ENCODE measurements around the gene APOA5. TPM values are rescaled to one million over a fixed set of nuclear protein-coding genes. Genes with fewer than 3 reads are reported as not detected.
A peak's percentile ranks its signal among the peaks of the same experiment; 100 is the strongest.

APOA5 gene
- total and polyA plus RNA-seq, 2 of the 4 experiments (the other 2 are of a cell fraction): not detected

- Histone ChIP-seq H3K79me1 (ENCODE audit: low read depth in 1 of 2, low read length in 2 of 2) (no peaks in the 10 kb centered on the region), H3K4me2 (ENCODE audit: low read depth, low read length) (no peak overlapping the region), H4K20me1 (ENCODE audit: insufficient read depth, low read length) (no peaks in the 10 kb centered on the region), H3K18ac (ENCODE audit: low read depth, low read length) (no peak overlapping the region), H3K4ac (ENCODE audit: low read depth, low read length) (no peak overlapping the region), H3K36me3 (ENCODE audit: control insufficient read depth, insufficient read depth, low read length) (no peaks in the 10 kb centered on the region), H2AK5ac (ENCODE audit: low read depth, low read length) (no peak overlapping the region), H3K23ac (ENCODE audit: low read depth, low read length) (no peak overlapping the region), H3K56ac (ENCODE audit: extremely low read depth, insufficient read depth, low read length) (no peak overlapping the region), H3K27me3 (ENCODE audit: control insufficient read depth, insufficient read depth, low read length) (peaks cover 22% of the 10 kb centered on the region; the same call in 1 of the 2 replicates), H2BK15ac (ENCODE audit: low read depth, low read length) (no peak overlapping the region), H3K27ac (ENCODE audit: insufficient read depth, low read length) (no peak overlapping the region), H3K14ac (replicated peaks; ENCODE audit: low read depth, low read length) (no peak overlapping the region), H3K9me1 (ENCODE audit: insufficient read depth, low read length) (no peaks in the 10 kb centered on the region), H3K4me3 (ENCODE audit: insufficient read depth, low read depth, low read length) (no peak overlapping the region), H2AK9ac (replicated peaks; ENCODE audit: low read depth, low read length, poor library complexity) (peak overlapping the region; percentile 16), H3K9me3 (ENCODE audit: control insufficient read depth, insufficient read depth, low read length) (no peaks in the 10 kb centered on the region), H2AFZ (replicated peaks; ENCODE audit: low read length, poor library complexity) (no peak overlapping the region), H2BK20ac (ENCODE audit: low read depth, low read length) (no peak overlapping the region), H2BK120ac (ENCODE audit: low read depth, low read length) (no peak overlapping the region), H4K5ac (ENCODE audit: low read depth, low read length) (no peak overlapping the region), H3K9ac (ENCODE audit: low read depth, low read length) (no peak overlapping the region), H4K91ac (ENCODE audit: insufficient read depth, low read depth, low read length) (no peak overlapping the region), H2BK5ac (ENCODE audit: low read depth, low read length, poor library complexity, severe bottlenecking) (no peak overlapping the region), H4K8ac (ENCODE audit: low read depth in 2 of 2, low read length in 2 of 2) (no peak overlapping the region), H3K4me1 (ENCODE audit: control insufficient read depth, insufficient read depth, low read length) (peaks cover 3% of the 10 kb centered on the region; the same call in 1 of the 2 replicates)
- WGBS, 2 experiments (ENCODE audit: extremely low coverage in 2 of 2, insufficient read length in 1 of 2): 80% methylated on average over 1 of the region's 9 CpGs; no CpG with 5 or more reads in 1 of the 2 experiments
- CTCF ChIA-PET: no interaction called here
- no TSS peak for BruUV-seq (replicated peaks)
- no peak for TF ChIP-seq POLR2A (IDR thresholded peaks at IDR 0.05; ENCODE audit: low read depth, low read length)
- no peak for TF ChIP-seq RCOR1 (IDR thresholded peaks at IDR 0.05; ENCODE audit: insufficient replicate concordance, low read length)
- no peak for TF ChIP-seq ELK1 (IDR thresholded peaks at IDR 0.05; ENCODE audit: borderline replicate concordance, low read depth, low read length)
- TF ChIP-seq MAFK (IDR thresholded peaks at IDR 0.05; ENCODE audit: low read depth, low read length): no peak
- no peak for TF ChIP-seq FOS (IDR thresholded peaks at IDR 0.05; ENCODE audit: low read depth, low read length)
- no peak for TF ChIP-seq CEBPB (IDR thresholded peaks at IDR 0.05; ENCODE audit: low read depth, low read length)
- no peak for TF ChIP-seq SMC3 (IDR thresholded peaks at IDR 0.05; ENCODE audit: low read depth, low read length)
- no peak for TF ChIP-seq BHLHE40 (IDR thresholded peaks at IDR 0.05; ENCODE audit: low read depth, low read length)
- TF ChIP-seq CHD1 (IDR thresholded peaks at IDR 0.05; ENCODE audit: low read depth, low read length): no peak
- no peak for TF ChIP-seq NFE2L2 (IDR thresholded peaks at IDR 0.05; ENCODE audit: low read depth, low read length)
- no peak for TF ChIP-seq USF2 (IDR thresholded peaks at IDR 0.05; ENCODE audit: low read depth, low read length)
- TF ChIP-seq RAD21 (IDR thresholded peaks at IDR 0.05; ENCODE audit: low read length): no peak
- TF ChIP-seq RFX5 (IDR thresholded peaks at IDR 0.05; ENCODE audit: low read depth, low read length): no peak
- TF ChIP-seq CTCF (conservative IDR thresholded peaks at IDR 0.05; ENCODE audit: low read depth, low read length): no peak
- no peak for TF ChIP-seq MAZ (IDR thresholded peaks at IDR 0.05; ENCODE audit: borderline replicate concordance, low read depth, low read length)
- no peak for TF ChIP-seq MXI1 (IDR thresholded peaks at IDR 0.05; ENCODE audit: borderline replicate concordance, low read depth, low read length)
- dilution Hi-C loops (cut with HindIII; ENCODE audit: low sequenced_read_pairs, unreplicated experiment) (no loop called here), intact Hi-C loops (cut with micrococcal nuclease) (no loop called here), in situ Hi-C loops (cut with MboI; ENCODE audit: low sequenced_read_pairs) (no loop called here)
- ATAC-seq (ENCODE audit: low read depth) (no peak), DNase-seq (no peak)
- POLR2A ChIA-PET (ENCODE audit: unreplicated experiment): no interaction called here
Observed at GRCh38 chr11:116819049-116819448, 27.4 kb upstream of the APOA5 start.

All from IMR-90 (cell line).